IPS DF 4.7 (cell line): Measurements from ENCODE around the gene IFT43.

Experiments
- DNase-seq: peaks from one replicate; pipeline ENCODE4 v3.0.0-alpha.2; 2013; ENCODE audit warnings: low spot score; ENCODE audit errors: extremely low read depth

IFT43 gene

GRCh38 chr14:76080025-76080424 lies 94.5 kb downstream of the IFT43 start:
- no peak for DNase-seq

GRCh38 chr14:76080471-76080870 lies 94.9 kb downstream of the IFT43 start:
- DNase-seq: no peak

GRCh38 chr14:76081642-76082041 lies 96.1 kb downstream of the IFT43 start:
- no peak for DNase-seq

GRCh38 chr14:76083796-76084765 lies 98.5 kb downstream of the IFT43 start:
- no peak for DNase-seq

GRCh38 chr14:76085358-76085757 lies 99.8 kb downstream of the IFT43 start:
- DNase-seq: no peak

GRCh38 chr14:76086636-76087035 lies 101.1 kb downstream of the IFT43 start:
- DNase-seq: no peak

GRCh38 chr14:76088326-76088725 lies 102.8 kb downstream of the IFT43 start:
- DNase-seq: no peak

- no peak for DNase-seq
These were observed 103.4 kb downstream of the IFT43 start for GRCh38 chr14:76088771-76089571.

GRCh38 chr14:76089575-76089974 lies 104.0 kb downstream of the IFT43 start:
- no peak for DNase-seq

- no peak for DNase-seq
These were observed 105.2 kb downstream of the IFT43 start for GRCh38 chr14:76090616-76091391.

- DNase-seq: no peak
These were observed 107.5 kb downstream of the IFT43 start for GRCh38 chr14:76093077-76093476.

- DNase-seq: no peak
These were observed 110.7 kb downstream of the IFT43 start for GRCh38 chr14:76096257-76096656.

GRCh38 chr14:76097547-76097946 lies 112.0 kb downstream of the IFT43 start:
- DNase-seq: no peak

GRCh38 chr14:76098047-76098446 lies 112.5 kb downstream of the IFT43 start:
- DNase-seq: no peak

- no peak for DNase-seq
These were observed 113.5 kb downstream of the IFT43 start for GRCh38 chr14:76098916-76099675.

GRCh38 chr14:76100236-76100635 lies 114.7 kb downstream of the IFT43 start:
- DNase-seq: no peak

GRCh38 chr14:76101391-76102379 lies 116.1 kb downstream of the IFT43 start:
- no peak for DNase-seq

GRCh38 chr14:76104802-76105355 lies 119.3 kb downstream of the IFT43 start:
- no peak for DNase-seq

- DNase-seq: no peak
These were observed 120.6 kb downstream of the IFT43 start for GRCh38 chr14:76106188-76106587.
